ENCODE measurements around the gene CRHR2.

Gene CRHR2

DNA sequence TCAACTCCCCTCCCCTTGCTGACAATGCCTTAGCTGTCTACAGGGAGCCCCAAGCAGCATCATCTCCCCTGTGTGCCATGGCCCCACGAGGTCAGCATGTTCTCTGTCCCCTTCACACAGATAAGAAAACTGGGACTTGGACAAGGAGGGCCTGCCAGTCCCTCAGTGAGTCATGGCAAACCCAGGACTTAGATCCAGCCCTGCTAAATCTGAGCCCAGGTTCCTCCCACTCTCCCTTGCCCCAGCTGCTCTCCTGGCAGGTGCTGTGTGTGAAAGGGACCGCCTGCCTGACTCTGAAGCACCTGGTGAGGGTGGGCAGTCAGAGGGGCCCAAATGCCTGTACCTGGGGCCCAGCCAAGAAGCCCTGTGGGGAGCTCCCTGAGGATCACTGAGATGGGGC is 7.4 kb downstream of the CRHR2 start:
- no peak for DNase-seq

- DNase-seq: no peak
Measured at GRCh38 chr7:30674420-30674819, 7.8 kb downstream of the CRHR2 start.

DNA sequence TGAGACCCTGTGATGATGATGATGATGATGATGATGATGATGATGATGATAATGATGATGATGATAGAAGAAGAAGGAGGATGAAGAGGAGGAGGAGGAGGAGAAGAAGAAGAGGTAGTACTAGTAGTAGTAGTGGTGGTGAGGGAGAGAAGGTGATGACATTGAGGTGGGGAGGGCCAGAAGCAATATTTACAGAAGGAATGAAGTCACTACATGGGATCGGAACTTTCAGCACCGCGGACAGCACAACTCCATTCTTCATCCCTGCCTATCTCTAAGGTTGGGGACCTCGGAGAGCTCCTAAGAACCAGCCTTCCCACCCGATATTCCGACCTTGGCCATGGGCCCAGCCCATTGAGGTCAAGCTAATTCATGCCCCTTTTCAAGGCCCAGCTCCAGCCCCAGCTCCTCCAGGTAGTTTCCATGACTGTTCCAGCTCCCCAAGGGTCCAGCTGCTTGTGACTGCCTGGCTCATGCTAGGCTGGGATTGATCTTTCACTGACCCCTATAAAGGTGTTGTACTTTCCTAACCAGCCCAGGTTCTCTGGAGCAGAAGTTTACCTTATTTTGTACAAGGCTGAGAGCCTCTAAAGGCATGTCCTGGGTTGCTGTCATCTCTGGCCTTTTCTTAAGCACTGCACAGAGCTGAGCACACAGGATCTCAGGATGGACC is 10.3 kb downstream of the CRHR2 start:
- no peak for DNase-seq

DNA sequence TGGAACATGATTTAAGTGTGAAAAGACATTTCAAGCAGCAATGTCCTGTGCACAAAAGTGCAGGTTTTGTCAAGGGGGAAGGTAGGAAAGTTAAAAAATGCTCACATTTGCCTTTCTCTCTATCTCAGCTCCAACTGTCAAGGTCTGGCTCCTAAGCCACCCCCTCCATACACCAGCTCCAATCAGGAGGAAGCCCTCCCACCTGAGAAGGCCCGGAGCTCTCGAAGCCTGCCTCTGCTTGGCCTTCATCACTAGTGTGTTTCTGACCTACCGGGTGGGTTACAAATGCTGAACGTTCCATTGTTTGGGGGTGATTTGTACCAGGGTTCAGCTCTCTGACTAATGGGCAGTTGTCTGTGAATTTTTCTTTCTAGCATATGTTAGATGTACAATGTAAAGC is 14.2 kb downstream of the CRHR2 start:
- DNase-seq: no peak

DNA sequence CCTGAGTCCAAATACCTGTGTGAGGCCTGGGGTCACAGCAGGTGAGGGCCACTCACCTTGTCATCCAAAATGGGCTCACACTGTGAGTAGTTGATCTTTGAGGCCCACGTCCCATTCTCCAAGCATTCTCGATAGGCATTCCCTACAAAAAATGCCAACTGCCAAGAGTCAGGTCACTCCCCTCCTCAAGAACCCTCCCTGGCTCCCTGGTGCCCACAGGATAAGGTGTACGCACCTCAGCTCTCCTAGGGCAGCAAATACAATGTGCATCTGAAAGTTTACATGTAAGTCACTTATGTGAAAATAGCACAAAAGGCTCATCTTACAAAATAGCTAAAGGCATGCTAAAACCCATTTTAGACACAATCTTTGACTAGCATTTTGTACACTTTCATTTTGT is 15.1 kb downstream of the CRHR2 start:
- DNase-seq: no peak

DNA sequence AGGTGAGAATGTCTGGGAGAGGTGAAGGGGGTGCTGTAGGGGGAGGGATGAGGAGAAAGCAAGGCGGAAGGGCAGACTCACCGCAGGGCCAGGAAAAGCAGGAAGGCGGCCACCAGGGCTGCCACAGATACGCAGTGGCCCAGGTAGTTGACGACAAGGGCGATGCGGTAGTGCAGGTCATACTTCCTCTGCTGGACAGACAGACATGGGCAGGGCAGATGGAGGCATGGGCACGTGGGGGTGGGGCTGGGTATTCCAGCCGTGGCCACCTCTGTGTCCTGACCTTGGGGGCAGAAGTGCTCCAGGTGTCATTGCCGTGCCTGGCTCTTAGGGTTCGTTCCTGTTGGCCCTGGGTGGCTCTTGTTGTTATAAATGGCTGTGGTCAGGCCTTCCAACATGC is 16.8 kb downstream of the CRHR2 start:
- DNase-seq: no peak

GRCh38 chr7:30665043-30665442 is 17.2 kb downstream of the CRHR2 start:
- DNase-seq: no peak

GRCh38 chr7:30664184-30664885 is 17.9 kb downstream of the CRHR2 start:
- DNase-seq: no peak

- DNase-seq: no peak
Measured at GRCh38 chr7:30663414-30663813, 18.8 kb downstream of the CRHR2 start.

- no peak for DNase-seq
Measured at GRCh38 chr7:30662431-30662939, 19.8 kb downstream of the CRHR2 start.

GRCh38 chr7:30661926-30662325 is 20.3 kb downstream of the CRHR2 start:
- no peak for DNase-seq

- DNase-seq: no peak
Measured at GRCh38 chr7:30660331-30661255, 21.7 kb downstream of the CRHR2 start.

- DNase-seq: no peak
Measured at GRCh38 chr7:30659312-30659711, 22.9 kb downstream of the CRHR2 start.

- DNase-seq: no peak
Measured at GRCh38 chr7:30658479-30659074, 23.7 kb downstream of the CRHR2 start.

DNA sequence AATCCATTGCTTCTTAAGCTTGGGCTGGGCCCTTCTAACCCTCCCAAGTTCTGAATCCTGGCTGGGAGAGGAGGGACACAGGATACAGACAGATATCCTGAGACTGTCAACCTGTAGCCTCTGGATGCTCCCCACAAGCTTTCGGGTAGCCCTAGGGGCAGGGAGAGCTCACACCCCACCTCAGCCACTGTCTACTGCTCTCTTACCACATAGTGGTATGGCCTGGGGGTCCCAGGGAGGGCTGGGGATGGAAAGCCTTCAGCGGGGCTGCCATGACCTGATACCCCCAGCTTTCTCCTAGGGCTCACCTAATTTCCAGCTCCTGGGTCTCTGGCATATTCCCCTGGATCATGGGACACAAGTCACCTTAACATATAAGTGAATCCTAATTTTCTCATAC is 25.1 kb downstream of the CRHR2 start:
- DNase-seq: no peak

DNA sequence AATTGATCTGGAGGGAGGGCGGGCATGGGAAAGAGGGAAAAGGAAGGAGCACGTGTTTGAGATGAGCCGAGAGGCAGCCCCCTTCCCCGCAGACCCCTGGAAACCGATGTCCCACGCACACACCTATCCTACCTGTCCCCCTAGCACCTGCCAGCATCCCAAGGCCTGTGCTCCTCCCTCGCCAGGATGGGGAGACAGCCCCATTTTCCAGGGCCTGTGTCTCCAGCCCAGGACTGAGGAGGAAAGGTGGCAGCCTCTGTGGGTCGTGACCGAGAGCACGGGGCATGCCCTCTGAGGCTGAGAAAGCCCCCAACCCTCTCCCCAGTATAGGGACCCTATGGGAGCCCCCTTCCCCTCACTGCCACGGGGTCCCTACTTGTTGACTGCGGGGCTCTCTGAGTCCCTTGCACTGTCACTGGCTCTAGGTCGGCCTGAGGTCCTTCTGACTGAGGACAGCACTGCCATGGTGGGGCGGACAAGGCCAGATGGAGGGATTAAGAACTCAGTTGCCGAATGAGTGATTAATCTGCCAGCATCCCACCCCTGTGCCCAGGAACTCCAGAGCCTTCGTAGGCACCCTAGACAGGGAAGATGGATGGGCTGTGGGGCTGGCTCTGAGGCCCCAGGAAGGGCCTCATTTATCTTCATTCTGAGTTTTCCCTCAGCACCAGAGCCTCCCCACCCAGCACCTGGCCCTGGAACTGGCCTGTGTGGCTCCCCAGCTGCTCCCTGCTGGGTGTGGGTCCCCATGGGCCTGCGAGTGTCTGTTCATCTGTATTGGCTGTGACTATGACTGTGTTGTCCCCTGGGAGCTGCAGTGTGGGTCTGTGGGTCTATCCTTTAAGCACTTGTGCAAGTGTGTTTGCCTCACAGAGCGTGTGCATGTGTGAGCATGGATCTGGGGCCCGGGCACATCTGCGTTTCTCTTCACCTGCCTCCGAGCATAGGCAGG is 26.0 kb downstream of the CRHR2 start:
- no peak for DNase-seq

DNA sequence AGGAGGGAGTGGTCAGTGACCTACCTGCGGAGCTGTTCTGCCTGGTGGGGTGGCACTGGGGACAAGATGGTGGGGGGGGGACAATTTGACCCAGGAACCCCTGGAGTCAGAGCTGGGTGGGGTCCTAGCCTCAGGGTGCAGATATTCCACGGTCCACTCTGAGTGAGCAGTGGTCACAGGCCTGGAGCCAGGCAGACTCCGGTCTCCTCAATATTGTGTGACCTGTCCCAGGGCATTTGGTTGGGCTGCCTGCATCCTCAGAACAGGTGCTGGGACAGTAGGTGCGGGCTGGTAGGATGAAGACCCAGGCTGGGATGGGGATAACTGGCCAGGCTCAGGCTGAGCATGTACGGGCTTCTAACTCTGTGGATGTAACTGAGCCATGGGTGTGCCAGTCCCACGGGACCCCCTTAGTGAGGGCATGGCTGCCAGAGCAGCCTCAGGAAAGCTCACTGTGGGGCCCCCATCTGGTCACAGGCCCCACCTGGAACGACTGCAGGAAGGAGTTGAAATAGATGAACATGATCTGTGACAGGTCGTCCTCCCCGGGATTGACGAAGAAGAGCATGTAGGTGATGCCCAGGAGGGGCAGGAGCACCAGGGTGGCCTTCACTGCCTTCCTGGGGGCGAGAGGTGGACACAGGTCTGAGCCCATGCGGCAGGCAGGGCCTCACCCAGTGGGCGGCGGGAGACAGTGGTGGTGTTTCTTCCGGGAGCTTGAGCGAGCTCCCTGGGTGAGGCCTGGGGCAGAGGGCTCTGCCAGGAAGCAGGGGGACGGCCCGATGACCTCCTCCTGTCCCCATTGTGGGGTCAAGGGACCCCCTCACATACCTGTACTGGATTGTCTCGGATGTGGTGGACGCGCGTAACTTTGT is 26.9 kb downstream of the CRHR2 start:
- no peak for DNase-seq

DNA sequence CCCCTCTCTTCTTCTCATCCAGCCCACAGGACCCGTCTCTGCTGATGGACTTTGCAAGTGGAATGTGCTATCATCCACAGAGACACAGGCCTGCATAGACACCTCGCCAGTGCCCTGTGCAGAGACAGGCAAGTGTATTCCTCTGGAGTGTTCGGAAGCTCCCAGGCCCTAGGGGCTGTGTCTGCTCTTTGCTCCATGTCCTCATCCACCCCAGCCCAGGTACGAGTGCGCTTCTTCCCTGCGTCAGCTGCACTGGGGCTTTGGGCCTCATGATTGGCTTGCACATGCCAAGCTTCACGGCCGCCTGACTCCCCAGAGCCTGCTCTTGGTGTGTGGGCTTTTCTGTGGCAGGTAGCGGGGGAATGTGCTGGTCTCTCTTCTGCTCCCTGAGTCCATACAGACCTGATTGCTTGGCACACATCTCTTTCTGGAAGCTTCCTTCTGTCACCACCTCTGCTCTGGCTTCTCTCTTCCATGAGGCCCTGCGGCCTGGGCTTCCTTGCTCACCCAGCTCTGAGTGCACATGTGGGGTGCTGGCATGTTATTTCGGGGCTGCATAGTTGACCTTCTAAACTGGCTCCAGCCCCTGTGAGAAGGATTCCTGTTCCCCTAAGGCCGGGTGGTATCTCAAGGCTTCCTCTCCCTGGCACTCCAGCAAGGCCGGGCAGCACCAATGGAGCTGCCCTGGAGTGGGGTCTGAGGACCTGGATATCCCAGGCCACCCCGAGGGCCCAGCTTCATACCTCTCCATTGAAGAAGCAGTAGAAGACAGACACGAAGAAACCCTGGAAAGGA is 27.8 kb downstream of the CRHR2 start:
- DNase-seq: no peak

DNA sequence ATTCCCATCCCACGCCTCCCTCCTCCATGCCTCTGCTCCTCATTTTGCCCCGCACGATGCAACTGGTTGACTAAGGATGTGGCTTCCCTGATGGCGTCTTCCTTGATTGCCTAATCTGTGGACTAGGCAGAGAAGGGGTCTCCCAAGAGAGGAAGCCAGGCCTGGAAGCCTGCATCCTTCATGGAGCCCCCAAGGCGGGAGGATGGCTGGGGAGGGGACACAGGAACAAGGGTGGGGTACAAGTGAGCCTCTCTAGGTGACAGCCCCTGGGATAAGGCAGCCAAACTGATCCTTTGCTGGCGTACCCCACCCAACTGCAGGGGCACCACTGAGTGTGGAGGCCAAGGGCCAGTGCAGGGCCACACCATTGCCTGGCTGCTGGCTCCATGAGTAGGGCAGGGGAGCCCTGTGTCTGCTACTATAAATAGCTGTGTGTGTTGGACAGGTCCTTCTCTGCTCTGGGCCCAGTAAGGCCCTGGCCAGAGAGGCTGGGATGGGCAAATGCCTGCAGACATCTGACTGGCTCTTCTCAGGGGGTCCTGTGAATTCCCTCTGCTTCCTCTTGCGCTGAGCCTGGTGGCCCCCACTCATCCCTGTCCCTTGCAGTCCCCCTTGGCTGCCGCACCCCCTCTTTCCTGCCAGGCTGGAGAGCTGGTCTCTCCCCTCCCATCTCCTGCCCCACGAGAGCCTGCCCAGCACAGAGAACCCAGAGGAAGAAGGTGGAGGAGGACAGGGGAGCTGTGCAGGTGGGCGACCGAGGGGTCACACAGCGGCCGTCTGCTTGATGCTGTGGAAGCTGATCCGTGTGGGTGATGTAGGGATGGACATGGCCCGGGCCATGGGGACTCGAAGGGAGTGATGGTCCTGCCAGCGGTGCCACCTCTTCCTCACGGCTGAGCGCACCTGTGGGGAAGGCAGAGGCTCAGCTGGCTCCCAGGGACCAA is 29.3 kb downstream of the CRHR2 start:
- DNase-seq: no peak

Measured in activated CD4-positive, alpha-beta T cell treated with anti-CD3 and anti-CD28 coated beads for 1 hour (primary cell).